Lung microvascular endothelial cell (primary cell): ENCODE data around the gene DTNA. TPM values are rescaled to one million over a fixed set of nuclear protein-coding genes. Genes with fewer than 3 reads are reported as not detected.
"Not testable (repeated sequence)": the region's sequence is repeated elsewhere in the genome, so short reads cannot be mapped to it uniquely, and the experiment has no call there.

Experiments used
- DNase-seq, 2 donors: peaks; one replicate each; pipeline versions ENCODE4 v3.0.0 to v3.0.0-alpha.2; 2010; ENCODE audit warnings: low read depth in 2 of 2
- total RNA-seq: library from RNA; depleted of rRNA; stranded (reverse); fragments of >200 nt; gene quantifications from 2 replicates; pipeline ENCODE4 v1.2.1, GENCODE V29; 2014

DTNA gene
- total RNA-seq, 1 donor from 2014 or later = 0.40 TPM

DNA sequence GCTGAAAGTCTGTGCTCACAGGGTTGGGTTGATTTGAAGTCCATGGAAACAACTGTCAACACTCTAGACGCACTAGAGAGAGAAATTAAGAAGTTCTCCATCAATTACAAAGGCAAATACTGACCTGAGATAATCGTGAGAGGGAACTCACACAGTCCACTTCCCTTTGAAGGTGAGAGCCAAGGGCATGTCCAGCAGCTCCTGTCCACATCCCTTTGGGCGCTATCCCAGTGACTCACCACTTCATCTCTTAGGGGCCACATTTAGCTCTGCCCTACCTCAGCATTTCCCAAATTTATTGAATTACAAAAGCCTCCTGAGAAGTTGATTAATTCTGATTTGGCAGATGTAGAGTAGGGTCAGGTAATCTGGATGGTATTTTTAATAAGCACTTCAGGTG lies 182.3 kb downstream of the DTNA start:
- no peak for DNase-seq

DNA sequence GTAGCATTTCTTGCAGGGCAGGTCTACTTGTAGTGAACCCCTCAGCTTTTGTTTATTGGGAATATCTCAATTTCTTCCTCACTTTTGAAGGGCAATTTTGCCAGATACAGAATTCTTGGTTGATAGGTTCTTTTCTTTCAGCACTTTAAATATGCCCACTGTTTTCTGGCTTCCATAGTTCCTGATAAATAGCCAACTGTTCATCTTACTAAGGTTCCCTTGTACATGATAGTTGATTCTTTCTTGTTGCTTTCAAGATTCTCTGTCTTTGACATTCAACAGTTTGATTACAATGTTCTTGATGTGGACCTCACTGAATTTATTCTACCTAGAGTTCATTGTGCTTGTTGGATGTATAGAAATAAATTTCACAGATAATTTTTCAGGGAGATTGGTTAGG lies 183.1 kb downstream of the DTNA start:
- DNase-seq = no peak

GRCh38 chr18:34901299-34901698 lies 191.2 kb downstream of the DTNA start:
- no peak for DNase-seq

DNA sequence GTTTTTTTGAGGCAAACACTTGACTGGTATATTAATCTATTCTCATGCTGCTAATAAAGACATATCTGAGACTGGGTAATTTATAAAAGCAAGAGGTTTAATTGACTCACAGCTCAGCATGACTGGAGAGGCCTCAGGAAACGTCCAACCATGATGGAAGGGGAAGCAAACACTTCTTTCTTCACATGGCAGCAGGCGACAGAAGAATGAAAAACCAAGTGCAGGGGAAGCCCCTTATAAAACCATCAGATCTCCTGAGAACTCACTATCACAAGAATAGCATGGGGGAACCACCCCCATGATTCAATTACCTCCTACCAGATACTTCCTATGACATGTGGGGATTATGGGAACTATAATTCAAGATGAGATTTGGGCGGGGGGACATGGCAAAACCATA lies 194.9 kb downstream of the DTNA start:
- DNase-seq = no peak

DNA sequence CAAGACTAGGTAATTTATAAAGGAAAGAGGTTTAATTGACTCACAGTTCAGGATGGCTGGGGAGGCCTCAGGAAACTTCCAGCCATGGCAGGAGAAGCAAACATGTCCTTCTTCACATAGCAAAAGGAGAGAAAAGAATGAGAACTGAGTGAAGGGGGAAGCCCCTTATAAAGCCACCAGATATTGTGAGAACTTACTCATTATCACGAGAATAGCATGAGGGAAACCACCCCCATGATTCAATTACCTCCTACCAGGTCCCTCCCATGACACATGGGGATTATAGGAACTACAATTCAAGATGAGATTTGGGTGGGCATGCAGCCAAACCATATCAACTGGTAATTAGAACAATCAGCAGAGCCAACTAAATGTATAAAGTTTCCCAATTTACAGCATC lies 196.9 kb downstream of the DTNA start:
- DNase-seq = not testable (repeated sequence)

- DNase-seq = no peak
These were observed 199.7 kb downstream of the DTNA start for GRCh38 chr18:34909637-34910364.

- no peak for DNase-seq
These were observed 201.0 kb downstream of the DTNA start for GRCh38 chr18:34911081-34911480.

DNA sequence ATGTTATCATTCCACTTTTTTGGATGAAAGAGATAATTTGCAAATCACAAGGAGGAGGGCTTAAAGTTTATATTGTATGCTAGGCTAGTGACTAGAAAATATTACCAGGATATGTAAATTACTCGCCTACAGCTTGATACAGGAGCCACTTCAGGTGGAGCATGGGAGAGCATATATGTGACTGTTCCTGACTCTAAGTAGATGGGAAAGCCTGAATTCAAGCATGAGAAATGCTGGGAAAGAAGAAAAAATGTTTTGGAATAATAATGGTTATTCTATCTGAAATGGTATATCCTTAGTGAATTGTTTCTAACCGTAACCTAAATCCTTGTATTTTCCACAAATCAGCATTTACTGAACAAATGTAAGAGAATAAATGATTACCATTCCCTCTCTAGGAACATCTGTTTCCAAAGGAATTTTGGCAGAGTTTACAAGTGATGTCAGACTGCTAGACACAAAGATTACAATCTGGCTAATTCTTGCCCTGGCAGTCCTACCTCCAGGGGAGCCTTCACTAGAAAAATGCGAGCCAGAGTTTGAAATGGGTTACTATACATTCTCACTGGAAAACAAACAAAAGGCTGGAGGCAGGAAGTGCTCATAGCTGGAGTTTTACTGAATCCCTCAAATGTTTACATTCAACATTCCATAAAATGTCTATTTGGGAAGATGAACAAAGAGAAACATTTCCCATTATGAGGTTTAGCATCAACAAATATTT lies 201.7 kb downstream of the DTNA start:
- DNase-seq = peak in 1 of 2 donors; percentile 65

DNA sequence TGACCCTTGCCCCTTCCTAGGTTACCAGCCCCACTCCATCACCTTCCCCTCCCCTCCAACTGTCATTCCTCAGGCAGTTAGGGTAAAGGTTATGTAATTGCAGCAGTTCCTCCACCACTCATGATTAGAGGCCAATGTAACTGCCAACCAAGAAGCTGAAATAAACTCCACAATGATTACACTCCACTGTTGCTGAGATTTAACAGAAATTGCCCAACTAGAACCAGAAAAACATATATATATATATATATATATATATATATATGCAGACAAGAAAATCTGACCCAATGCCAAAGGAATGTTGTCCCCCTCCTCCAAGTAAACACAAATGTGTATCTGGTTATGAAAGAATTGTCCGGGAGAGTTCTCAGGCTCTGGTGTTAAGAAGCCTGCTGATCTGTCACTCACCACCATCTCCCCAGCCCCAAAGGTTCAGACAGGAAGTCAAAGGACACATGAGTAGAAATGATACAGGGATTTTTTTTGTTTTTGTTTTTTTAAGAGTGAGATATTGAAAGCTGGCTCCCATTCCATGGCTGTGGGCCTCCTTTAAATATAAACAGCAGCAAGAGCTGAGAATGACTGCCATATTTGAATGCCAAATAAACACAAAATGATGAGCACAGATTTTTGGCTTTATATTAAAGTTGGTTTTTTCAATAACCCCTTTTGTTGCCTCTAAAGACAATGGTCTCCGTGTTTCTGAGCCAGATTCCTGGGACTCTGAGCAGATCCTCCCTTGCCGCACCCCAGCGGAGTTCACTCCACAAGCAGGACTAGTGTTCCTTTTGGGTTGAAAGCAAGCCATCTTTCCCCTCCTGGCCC lies 204.0 kb downstream of the DTNA start:
- peak in 1 of 2 donors; percentile 26 for DNase-seq

DNA sequence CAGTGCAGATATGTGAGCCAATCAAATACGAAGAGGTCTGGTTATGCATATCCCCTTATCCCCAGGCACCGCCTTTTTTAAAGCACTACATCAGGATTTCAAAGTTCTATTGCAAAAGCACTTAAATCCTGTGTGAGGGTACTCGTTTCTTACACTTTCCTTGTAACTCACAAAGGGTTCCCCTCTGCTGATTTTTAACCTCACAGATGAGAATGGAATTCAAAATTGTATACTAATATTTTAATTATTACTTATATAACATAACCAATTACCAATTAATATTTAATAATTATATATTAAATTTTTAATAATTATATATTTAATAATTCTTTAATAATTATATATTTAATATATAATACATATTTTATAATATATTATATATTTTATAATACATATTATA lies 204.9 kb downstream of the DTNA start:
- no peak for DNase-seq

- DNase-seq = not testable (repeated sequence)
These were observed 206.4 kb downstream of the DTNA start for GRCh38 chr18:34916539-34916938.

DNA sequence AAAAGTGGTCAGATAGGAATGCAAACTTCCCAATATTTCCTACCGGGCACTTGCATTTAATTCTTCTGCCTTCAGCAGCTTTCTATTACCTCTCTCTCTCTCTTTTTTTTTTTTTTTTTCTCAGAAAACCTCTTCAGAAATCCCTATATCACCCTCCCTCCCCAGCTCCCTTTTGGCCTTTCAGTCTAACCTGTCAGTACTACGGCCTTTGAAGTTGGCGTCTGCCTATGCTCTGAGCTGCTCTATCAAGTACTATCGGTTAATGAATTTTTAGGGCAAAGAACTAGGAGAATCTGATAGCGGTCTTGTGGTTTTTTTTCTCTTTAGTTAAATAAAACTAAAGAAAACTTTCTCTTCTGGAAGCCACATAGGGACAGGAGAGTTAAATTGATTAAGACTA lies 208.8 kb downstream of the DTNA start:
- DNase-seq = no peak

- DNase-seq = no peak
These were observed 211.1 kb downstream of the DTNA start for GRCh38 chr18:34921226-34921625.

DNA sequence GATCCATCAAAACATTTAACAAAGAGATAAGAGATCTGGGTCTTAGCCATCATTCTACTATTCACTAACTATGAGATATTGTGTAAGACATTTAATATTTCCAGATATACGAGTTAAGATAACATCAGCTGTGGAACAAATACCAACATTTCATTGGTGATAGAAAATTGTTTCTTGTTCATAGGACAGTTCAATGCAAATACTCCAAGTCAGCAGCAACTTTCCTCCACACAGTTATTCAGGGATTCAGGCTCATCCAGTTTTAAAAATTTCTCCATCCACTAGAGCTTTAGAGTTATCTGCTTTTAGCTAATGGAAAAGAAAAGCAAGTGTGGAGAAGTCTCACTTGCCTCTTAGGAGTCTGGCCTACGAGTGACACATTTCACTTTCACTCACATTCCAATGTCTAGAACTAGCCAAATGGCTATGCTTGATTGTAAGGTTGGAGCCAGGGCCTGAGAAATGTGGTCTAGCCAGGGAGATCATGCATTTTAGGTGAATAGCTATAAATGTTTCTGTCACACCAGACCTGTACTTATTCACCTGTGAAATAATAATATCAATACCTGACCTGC lies 211.8 kb downstream of the DTNA start:
- no peak for DNase-seq

DNA sequence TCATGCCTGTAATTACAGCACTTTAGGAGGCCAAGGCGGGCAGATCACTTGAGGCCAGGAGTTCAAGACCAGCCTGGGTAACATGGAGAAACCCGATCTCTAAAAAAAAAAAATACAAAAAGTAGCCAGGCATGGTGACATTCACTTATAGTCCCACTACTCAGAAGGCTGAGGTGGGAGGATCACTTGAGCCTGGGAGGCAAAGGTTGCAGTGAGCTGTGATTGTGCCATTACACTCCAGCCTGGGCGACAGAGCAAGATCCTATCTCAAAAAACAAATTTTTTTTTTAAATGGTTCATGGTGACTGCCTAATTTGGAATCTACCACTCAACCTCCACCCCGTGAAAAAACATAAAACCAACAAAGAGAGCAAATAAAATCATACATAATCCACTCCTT lies 212.5 kb downstream of the DTNA start:
- not testable (repeated sequence) for DNase-seq

- no peak for DNase-seq
These were observed 213.8 kb downstream of the DTNA start for GRCh38 chr18:34923911-34924310.

DNA sequence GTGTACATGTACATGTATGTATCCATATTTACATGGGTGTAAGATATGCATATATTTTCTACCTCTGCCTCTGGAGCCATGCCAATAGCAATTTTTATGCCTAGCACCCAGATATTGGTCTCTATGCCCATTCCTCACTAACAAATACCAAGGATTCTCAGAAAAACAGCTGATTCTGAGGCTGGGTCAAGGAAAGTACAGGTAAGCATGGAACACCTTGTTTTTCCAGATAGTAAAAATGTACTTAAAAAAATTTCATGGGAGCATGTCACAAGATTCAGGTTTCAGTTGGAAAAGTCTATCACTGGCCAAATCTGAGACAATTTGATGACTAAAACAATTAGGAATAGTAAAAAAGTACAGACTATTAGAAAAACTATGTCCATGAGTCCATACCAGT lies 216.6 kb downstream of the DTNA start:
- no peak for DNase-seq

GRCh38 chr18:34928088-34928753 lies 218.1 kb downstream of the DTNA start:
- DNase-seq = no peak

DNA sequence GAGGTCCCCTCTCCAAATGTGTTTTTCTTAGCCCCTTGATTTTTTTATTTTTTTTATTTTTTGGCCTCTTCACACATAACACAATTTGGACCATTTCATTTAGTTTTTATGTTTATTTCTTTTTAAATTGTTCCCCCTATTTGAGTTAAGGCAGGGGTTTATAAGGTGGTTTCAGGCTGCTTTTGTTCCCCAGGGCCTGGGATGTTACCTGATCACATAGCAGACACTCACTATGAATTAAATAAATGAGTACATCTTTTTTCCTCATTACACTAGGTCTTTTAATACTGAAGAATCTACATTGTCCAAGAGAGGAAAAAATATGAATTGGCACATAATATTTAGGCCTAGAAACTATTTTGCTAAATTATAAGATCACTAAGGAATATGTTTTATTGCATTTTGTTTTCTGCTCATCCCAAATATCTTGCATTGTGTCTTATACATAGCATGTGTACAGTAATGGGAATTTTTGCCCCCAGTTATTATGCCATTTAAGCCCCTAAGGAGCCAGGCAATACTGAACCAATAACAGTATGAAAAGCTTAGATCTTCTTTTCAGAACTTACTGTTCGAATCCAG lies 218.7 kb downstream of the DTNA start:
- no peak for DNase-seq

DNA sequence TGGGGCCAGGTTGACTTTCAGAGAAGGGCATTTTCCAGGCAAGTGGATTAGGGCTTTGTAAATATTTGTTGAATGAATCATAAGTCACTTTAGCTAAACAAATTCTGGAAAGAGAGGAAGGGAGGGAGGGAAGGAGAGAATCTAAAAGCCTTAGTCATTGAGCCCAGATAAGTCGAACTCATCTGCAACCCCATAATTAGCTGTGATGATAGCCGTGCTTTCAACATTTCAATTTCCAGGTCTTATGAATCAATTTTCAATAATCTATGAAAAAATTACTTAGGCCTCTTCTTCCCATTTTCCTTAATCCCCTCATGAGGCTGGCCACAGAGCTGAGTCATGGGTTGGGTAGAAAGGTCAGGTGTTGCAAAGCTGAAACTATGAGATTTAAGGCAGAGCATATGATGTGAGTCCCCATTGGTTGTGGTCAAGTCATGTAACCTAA lies 219.3 kb downstream of the DTNA start:
- DNase-seq = peak in 1 of 2 donors; percentile 12

- no peak for DNase-seq
These were observed 222.3 kb downstream of the DTNA start for GRCh38 chr18:34932363-34932762.
